Left renal pelvis (tissue), 4 donors: ENCODE data around the gene IQSEC2. TPM values are rescaled to one million over a fixed set of nuclear protein-coding genes. Genes with fewer than 3 reads are reported as not detected.

Experiments
- polyA plus RNA-seq, 4 donors: library from polyadenylated mRNA; unstranded; fragments of 120-200 nt; gene quantifications; one replicate each; pipeline ENCODE4 v1.2.1, GENCODE V29; 2013; ENCODE audit not compliant: insufficient read length in 4 of 4

Gene IQSEC2
- polyA plus RNA-seq, 4 donors, result 12.3 to 18.4 (median 13.7) TPM

Other genes with a start within 250 kb of the IQSEC2 start
- 10 to 100 TPM; 14.1 to 24.5 (median 17.1) TPM for gene GPR173, start 232.8 kb downstream of the IQSEC2 start, polyA plus RNA-seq
- gene TSPYL2, start 199.2 kb downstream of the IQSEC2 start, polyA plus RNA-seq, result 10 to 100 TPM; 31.2 to 43.8 (median 34.5) TPM
- gene KANTR, start 187.4 kb downstream of the IQSEC2 start, polyA plus RNA-seq, result 10 to 100 TPM; 12.1 to 37.6 (median 26.7) TPM
- 10 to 100 TPM; 61.3 to 76.7 (median 70.7) TPM for gene KDM5C, start 56.4 kb downstream of the IQSEC2 start, polyA plus RNA-seq
- gene SMC1A, start 141.1 kb upstream of the IQSEC2 start, polyA plus RNA-seq, result 100 to 1,000 TPM in 2 of 4 donors, 10 to 100 TPM in 2; 85.5 to 115 (median 104) TPM
- gene RIBC1, start 141.3 kb upstream of the IQSEC2 start, polyA plus RNA-seq, result 1 to 10 TPM; 1.4 to 4.7 (median 3.7) TPM
- gene HSD17B10, start 152.8 kb upstream of the IQSEC2 start, polyA plus RNA-seq, result 100 to 1,000 TPM in 2 of 4 donors, 10 to 100 TPM in 2; 67.8 to 115 (median 100) TPM